MM.1S (cell line): Measurements from ENCODE around the gene DHX35.

ENCODE experiments used
- CTCF ChIP-seq: fragments of 300-600 bp; sonication (generic); IDR thresholded peaks from 2 replicates; pipeline ENCODE4 v1.5.1; 2016; ENCODE audit warnings: antibody characterized with exemption, low read length, mixed read lengths
- EZH2 ChIP-seq: fragments of 300-600 bp; sonication (generic); optimal IDR thresholded peaks from 2 replicates; pipeline ENCODE3; 2017; ENCODE audit warnings: low read depth, mild to moderate bottlenecking, antibody characterized with exemption, low read length, mixed read lengths

GRCh38 chr20:38991814-38992704, 29.9 kb downstream of the DHX35 start:
- no peak for TF ChIP-seq CTCF
- no peak for TF ChIP-seq EZH2
